H1 (cell line): Measurements from ENCODE around the gene CTU1.

Experiments
- CTCF ChIP-seq, 3 experiments: IDR thresholded peaks; 1 replicate in 2 of 3; 2 replicates in 1 of 3; pipeline versions ENCODE4 v1.5.1 to v1.6.1; 2011; ENCODE audit warnings: low read length in 3 of 3, mild to moderate bottlenecking in 3 of 3, inconsistent platforms in 2 of 3, low read depth in 1 of 3, moderate library complexity in 1 of 3; ENCODE audit not compliant: insufficient read depth in 1 of 3; ENCODE audit errors: control extremely low read depth in 1 of 3
- EGR1 ChIP-seq: IDR thresholded peaks from 2 replicates; pipeline ENCODE4 v1.6.1; 2011; ENCODE audit warnings: low read depth, low read length, borderline replicate concordance
- GABPA ChIP-seq: IDR thresholded peaks from 2 replicates; pipeline ENCODE4 v1.6.1; 2011; ENCODE audit warnings: mild to moderate bottlenecking, low read length, moderate library complexity, borderline replicate concordance; ENCODE audit not compliant: insufficient read depth
- POLR2A ChIP-seq, 2 experiments: IDR thresholded peaks; 1 replicate in 1 of 2; 2 replicates in 1 of 2; pipeline ENCODE4 v1.6.1; 2011; ENCODE audit warnings: low read depth in 2 of 2, low read length in 2 of 2, mild to moderate bottlenecking in 2 of 2; ENCODE audit errors: control extremely low read depth in 1 of 2
- POLR2AphosphoS5 ChIP-seq: IDR thresholded peaks from 2 replicates; pipeline ENCODE4 v1.6.1; 2011; ENCODE audit warnings: low read depth, low read length
- SAP30 ChIP-seq: fragments of 300-600 bp; sonication (generic); IDR thresholded peaks from 2 replicates; pipeline ENCODE4 v1.7.1; 2012; ENCODE audit warnings: low read length, moderate library complexity, mild to moderate bottlenecking, inconsistent platforms; ENCODE audit not compliant: insufficient read depth, insufficient replicate concordance
- SIRT6 ChIP-seq: IDR thresholded peaks from one replicate; pipeline ENCODE4 v1.7.1; 2012; ENCODE audit warnings: low read length, inconsistent platforms
- USF2 ChIP-seq: IDR thresholded peaks from 2 replicates; pipeline ENCODE4 v1.6.1; 2011; ENCODE audit warnings: low read length, improper control_type of control experiment

GRCh38 chr19:51140441-51140840, 32.2 kb upstream of the CTU1 start:
- TF ChIP-seq CTCF (IDR thresholded peaks at IDR 0.05; ENCODE audit: control extremely low read depth in 1 of 3, insufficient read depth in 1 of 3, low read depth in 1 of 3, low read length in 3 of 3): no peak
- TF ChIP-seq SAP30: no peak
- no peak for TF ChIP-seq USF2
- TF ChIP-seq SIRT6: no peak
- no peak for TF ChIP-seq POLR2AphosphoS5
- TF ChIP-seq EGR1: no peak
- no peak for TF ChIP-seq POLR2A (IDR thresholded peaks at IDR 0.05; ENCODE audit: control extremely low read depth in 1 of 2, low read depth in 2 of 2, low read length in 2 of 2)
- TF ChIP-seq GABPA: no peak
